HG02623 (cell line): ENCODE data around the gene CTSW.

ENCODE experiments used
- ATAC-seq: cut with Tn5 transposase; IDR thresholded peaks from one replicate; pipeline ENCODE4 v1.9.1; 2021; ENCODE audit warnings: moderate library complexity; ENCODE audit not compliant: unreplicated experiment

CTSW gene

GRCh38 chr11:65925397-65925796 is 45.8 kb downstream of the CTSW start:
- no peak for ATAC-seq

- ATAC-seq: peak; percentile 65
These were observed 48.3 kb downstream of the CTSW start for GRCh38 chr11:65927904-65928397.

- no peak for ATAC-seq
These were observed 49.0 kb downstream of the CTSW start for GRCh38 chr11:65928667-65929066.

GRCh38 chr11:65931773-65932557 is 52.3 kb downstream of the CTSW start:
- no peak for ATAC-seq

GRCh38 chr11:65932558-65932919 is 52.9 kb downstream of the CTSW start:
- no peak for ATAC-seq
